Sigmoid colon (tissue), 4 donors: Measurements from ENCODE around the gene NOX5.

Experiments used
- CTCF ChIP-seq, 4 experiments: fragments of 450-650 bp in 3 of 4; fragments of 200-600 bp in 1 of 4; IDR thresholded peaks; one replicate each; pipeline ENCODE4 v1.5.1; 2016 to 2019; ENCODE audit warnings: antibody characterized with exemption in 4 of 4, mild to moderate bottlenecking in 3 of 4, moderate library complexity in 2 of 4
- POLR2A ChIP-seq, 2 donors: fragments of 450-650 bp; IDR thresholded peaks; one replicate each; pipeline ENCODE4 v1.6.1; 2016; ENCODE audit warnings: antibody characterized with exemption in 2 of 2, mild to moderate bottlenecking in 2 of 2, moderate library complexity in 2 of 2
- POLR2AphosphoS5 ChIP-seq, 4 donors: sonication (generic); formaldehyde crosslinking; IDR thresholded peaks; one replicate each; pipeline ENCODE4 v1.6.1; 2017; ENCODE audit warnings: antibody characterized with exemption in 4 of 4

- TF ChIP-seq CTCF (IDR thresholded peaks at IDR 0.05) (no peak), POLR2AphosphoS5 (IDR thresholded peaks at IDR 0.05) (no peak), POLR2A (IDR thresholded peaks at IDR 0.05) (no peak)
Measured at GRCh38 chr15:68986322-68986721, 28.2 kb upstream of the NOX5 start.
